ENCODE results near the gene SFSWAP.

The SFSWAP gene

GRCh38 chr12:131840643-131841416, 129.9 kb downstream of the SFSWAP start:
- no peak for DNase-seq

GRCh38 chr12:131841547-131841946, 130.7 kb downstream of the SFSWAP start:
- DNase-seq = no peak

- no peak for DNase-seq
Observed at GRCh38 chr12:131842169-131842568, 131.3 kb downstream of the SFSWAP start.

- DNase-seq = no peak
Observed at GRCh38 chr12:131843527-131843926, 132.6 kb downstream of the SFSWAP start.

GRCh38 chr12:131844140-131844539, 133.2 kb downstream of the SFSWAP start:
- no peak for DNase-seq

GRCh38 chr12:131844656-131845055, 133.8 kb downstream of the SFSWAP start:
- DNase-seq = no peak

- no peak for DNase-seq
Observed at GRCh38 chr12:131845121-131845520, 134.2 kb downstream of the SFSWAP start.

GRCh38 chr12:131847456-131847855, 136.6 kb downstream of the SFSWAP start:
- no peak for DNase-seq

- DNase-seq = no peak
Observed at GRCh38 chr12:131848753-131849152, 137.9 kb downstream of the SFSWAP start.

Measured in activated CD4-positive, alpha-beta T cell treated with anti-CD3 and anti-CD28 coated beads, Interleukin-10, Interleukin-2, amounts not matched to agents 100 ng/mL and 50 ng/mL, durations not matched to agents 16 hours and 8 hours (primary cell).